IPS-NIHi11 (cell line): Measurements from ENCODE around the gene ZMIZ1.
"Not testable (repeated sequence)": the region's sequence is repeated elsewhere in the genome, so short reads cannot be mapped to it uniquely, and the experiment has no call there.

ENCODE experiments used
- DNase-seq: peaks from one replicate; pipeline ENCODE4 v3.0.0; 2012; ENCODE audit warnings: mixed read lengths, low spot score

Gene ZMIZ1

GRCh38 chr10:79266543-79267312 lies 198.0 kb downstream of the ZMIZ1 start:
- no peak for DNase-seq

GRCh38 chr10:79267499-79267898 lies 198.7 kb downstream of the ZMIZ1 start:
- DNase-seq = no peak

GRCh38 chr10:79268161-79268601 lies 199.4 kb downstream of the ZMIZ1 start:
- DNase-seq = no peak

GRCh38 chr10:79268742-79269141 lies 200.0 kb downstream of the ZMIZ1 start:
- no peak for DNase-seq

- DNase-seq = no peak
Observed at GRCh38 chr10:79269443-79269842, 200.7 kb downstream of the ZMIZ1 start.

GRCh38 chr10:79269969-79270368 lies 201.2 kb downstream of the ZMIZ1 start:
- no peak for DNase-seq

- no peak for DNase-seq
Observed at GRCh38 chr10:79270466-79271246, 201.9 kb downstream of the ZMIZ1 start.

GRCh38 chr10:79272353-79272752 lies 203.6 kb downstream of the ZMIZ1 start:
- DNase-seq = no peak

- DNase-seq = no peak
Observed at GRCh38 chr10:79273604-79274003, 204.8 kb downstream of the ZMIZ1 start.

- DNase-seq = no peak
Observed at GRCh38 chr10:79274279-79275104, 205.7 kb downstream of the ZMIZ1 start.

GRCh38 chr10:79275105-79275430 lies 206.3 kb downstream of the ZMIZ1 start:
- no peak for DNase-seq

- no peak for DNase-seq
Observed at GRCh38 chr10:79275431-79275851, 206.7 kb downstream of the ZMIZ1 start.

- no peak for DNase-seq
Observed at GRCh38 chr10:79277579-79278269, 209.0 kb downstream of the ZMIZ1 start.

GRCh38 chr10:79279047-79279446 lies 210.3 kb downstream of the ZMIZ1 start:
- not testable (repeated sequence) for DNase-seq

GRCh38 chr10:79280956-79281355 lies 212.2 kb downstream of the ZMIZ1 start:
- DNase-seq = no peak

GRCh38 chr10:79282388-79282787 lies 213.6 kb downstream of the ZMIZ1 start:
- DNase-seq = no peak

- no peak for DNase-seq
Observed at GRCh38 chr10:79283616-79284015, 214.8 kb downstream of the ZMIZ1 start.

- DNase-seq = no peak
Observed at GRCh38 chr10:79284158-79284871, 215.5 kb downstream of the ZMIZ1 start.

GRCh38 chr10:79285315-79286197 lies 216.8 kb downstream of the ZMIZ1 start:
- DNase-seq = no peak

- no peak for DNase-seq
Observed at GRCh38 chr10:79286318-79286951, 217.7 kb downstream of the ZMIZ1 start.
